ENCODE data around the gene DQX1. TPM values are rescaled to one million over a fixed set of nuclear protein-coding genes. Genes with fewer than 3 reads are reported as not detected.

DQX1 gene
- polyA plus RNA-seq, 1 donor from 2014 or later, result 0.59 TPM

- H3K27me3 ChIP-seq (ENCODE audit: insufficient read depth, low read depth, low read length), result peaks cover 71% of the 10 kb centered on the region
- H3K9me3 ChIP-seq (ENCODE audit: low read length), result no peaks in the 10 kb centered on the region
- peak overlapping the region; percentile 55 for H3K4me3 ChIP-seq (ENCODE audit: low read length)
- H4K20me1 ChIP-seq (ENCODE audit: insufficient read depth), result no peaks in the 10 kb centered on the region
- TF ChIP-seq TAF1 (IDR thresholded peaks at IDR 0.05; ENCODE audit: low read depth) (no peak), REST (IDR thresholded peaks at IDR 0.05; ENCODE audit: borderline replicate concordance) (no peak), EP300 (conservative IDR thresholded peaks at IDR 0.05; ENCODE audit: poor library complexity, severe bottlenecking) (no peak), MXI1 (conservative IDR thresholded peaks at IDR 0.05; ENCODE audit: poor library complexity, severe bottlenecking) (no peak), EZH2 (IDR thresholded peaks at IDR 0.05; ENCODE audit: borderline replicate concordance, insufficient read depth, low read length, poor library complexity, severe bottlenecking) (no peak), SMC3 (conservative IDR thresholded peaks at IDR 0.05; ENCODE audit: poor library complexity) (no peak), CTCF (IDR thresholded peaks at IDR 0.05; ENCODE audit: poor library complexity, severe bottlenecking) (no peak), RAD21 (conservative IDR thresholded peaks at IDR 0.05) (no peak), POLR2AphosphoS5 (IDR thresholded peaks at IDR 0.05) (no peak)
- H3K27ac ChIP-seq (ENCODE audit: low read length), result no peak overlapping the region
- no peaks in the 10 kb centered on the region for H3K9me2 ChIP-seq (ENCODE audit: insufficient read depth, low read length)
- H3K4me2 ChIP-seq (ENCODE audit: low read length), result no peak overlapping the region
- H3F3A ChIP-seq (ENCODE audit: insufficient read depth, low read length, poor library complexity, severe bottlenecking), result no peaks in the 10 kb centered on the region
- no peak overlapping the region for H2AFZ ChIP-seq (ENCODE audit: low read depth, low read length)
- no peaks in the 10 kb centered on the region for H3K36me3 ChIP-seq (ENCODE audit: insufficient read depth, low read length)
- H3K79me2 ChIP-seq (replicated peaks; ENCODE audit: insufficient read depth, low read length), result no peaks in the 10 kb centered on the region
- no peak overlapping the region for H3K9ac ChIP-seq (ENCODE audit: low read length)
Measured at GRCh38 chr2:74497777-74498499, 28.1 kb downstream of the DQX1 start.

- TF ChIP-seq REST (IDR thresholded peaks at IDR 0.05; ENCODE audit: borderline replicate concordance) (no peak), MXI1 (conservative IDR thresholded peaks at IDR 0.05; ENCODE audit: poor library complexity, severe bottlenecking) (no peak), TAF1 (IDR thresholded peaks at IDR 0.05; ENCODE audit: low read depth) (no peak), EP300 (conservative IDR thresholded peaks at IDR 0.05; ENCODE audit: poor library complexity, severe bottlenecking) (no peak), RAD21 (conservative IDR thresholded peaks at IDR 0.05) (no peak), CTCF (IDR thresholded peaks at IDR 0.05; ENCODE audit: poor library complexity, severe bottlenecking) (no peak), EZH2 (IDR thresholded peaks at IDR 0.05; ENCODE audit: borderline replicate concordance, insufficient read depth, low read length, poor library complexity, severe bottlenecking) (no peak), POLR2AphosphoS5 (IDR thresholded peaks at IDR 0.05) (no peak), SMC3 (conservative IDR thresholded peaks at IDR 0.05; ENCODE audit: poor library complexity) (no peak)
- H3F3A ChIP-seq (ENCODE audit: insufficient read depth, low read length, poor library complexity, severe bottlenecking), result no peaks in the 10 kb centered on the region
- no peaks in the 10 kb centered on the region for H3K9me2 ChIP-seq (ENCODE audit: insufficient read depth, low read length)
- no peaks in the 10 kb centered on the region for H3K36me3 ChIP-seq (ENCODE audit: insufficient read depth, low read length)
- no peaks in the 10 kb centered on the region for H3K9me3 ChIP-seq (ENCODE audit: low read length)
- H3K27ac ChIP-seq (ENCODE audit: low read length), result no peak overlapping the region
- no peak overlapping the region for H2AFZ ChIP-seq (ENCODE audit: low read depth, low read length)
- no peak overlapping the region for H3K4me2 ChIP-seq (ENCODE audit: low read length)
- H3K9ac ChIP-seq (ENCODE audit: low read length), result no peak overlapping the region
- H3K4me3 ChIP-seq (ENCODE audit: low read length), result no peak overlapping the region
- H3K27me3 ChIP-seq (ENCODE audit: insufficient read depth, low read depth, low read length), result peaks cover 64% of the 10 kb centered on the region
- H3K79me2 ChIP-seq (replicated peaks; ENCODE audit: insufficient read depth, low read length), result no peaks in the 10 kb centered on the region
- no peaks in the 10 kb centered on the region for H4K20me1 ChIP-seq (ENCODE audit: insufficient read depth)
Measured at GRCh38 chr2:74496997-74497776, 28.8 kb downstream of the DQX1 start.
